GM12878 (cell line): ENCODE measurements around the gene FBXL15. TPM values are rescaled to one million over a fixed set of nuclear protein-coding genes. Genes with fewer than 3 reads are reported as not detected.

Experiments
- ATAC-seq: fragments of 200-7000 bp; cut with Tn5 transposase; 3 replicates; pipeline ENCODE4 v1.9.1; 2020; ENCODE audit warnings: mild to moderate bottlenecking, moderate library complexity
- BruUV-seq: library from RNA; stranded (reverse); fragments of 400-500 nt; replicated peaks from 2 replicates; lab custom pipeline; 2021; lab: Mats Ljungman, UMichigan
- CTCF ChIA-PET: fragments of 300-600 bp; sonication (Branson Sonifier 250); formaldehyde crosslinking; extraction: SDS; loops from one replicate; lab custom pipeline; 2021; ENCODE audit warnings: inconsistent platforms; lab: Yijun Ruan, JAX
- POLR2A ChIA-PET: fragments of 350-600 bp; formaldehyde crosslinking; extraction: SDS; loops from one replicate; lab custom pipeline; 2021; ENCODE audit warnings: inconsistent platforms; lab: Charles Lee
- RAD21 ChIA-PET: fragments of 300-600 bp; sonication (Branson Sonifier 250); formaldehyde crosslinking; loops from one replicate; lab custom pipeline; 2023; ENCODE audit warnings: antibody characterized with exemption; ENCODE audit not compliant: unreplicated experiment; lab: Charles Lee
- SMC1A ChIA-PET: fragments of 300-600 bp; sonication (Branson Sonifier 250); formaldehyde crosslinking; loops from one replicate; lab custom pipeline; 2023; ENCODE audit not compliant: unreplicated experiment, uncharacterized antibody; lab: Charles Lee
- DNase-seq: peaks from one replicate; pipeline ENCODE4 v3.0.0-alpha.2; 2011; ENCODE audit warnings: low read depth, low spot score
- FAIRE-seq: peaks from 3 replicates; lab custom pipeline; 2011; peaks lifted over from hg19 to GRCh38; lab: Jason Lieb, UNC
- H2AFZ ChIP-seq: 2 replicates; pipeline ENCODE4 v1.6.0; 2011; ENCODE audit warnings: low read depth, low read length, control low read depth; ENCODE audit not compliant: control insufficient read depth
- H3K27ac ChIP-seq: 2 replicates; pipeline ENCODE4 v1.5.1; 2011; ENCODE audit warnings: control low read depth; ENCODE audit not compliant: control insufficient read depth, insufficient read depth
- H3K27me3 ChIP-seq, 2 experiments: replicated peaks in 1 of 2; 2 replicates each; pipeline versions ENCODE4 v1.6.0 to v1.6.1; 2011; ENCODE audit warnings: low read length in 1 of 2; ENCODE audit not compliant: control insufficient read depth in 2 of 2, insufficient read depth in 2 of 2
- H3K36me3 ChIP-seq, 2 experiments: 2 replicates each; pipeline ENCODE4 v1.5.1; 2011; ENCODE audit warnings: low read length in 1 of 2; ENCODE audit not compliant: control insufficient read depth in 2 of 2, insufficient read depth in 2 of 2
- H3K4me1 ChIP-seq: 2 replicates; pipeline ENCODE4 v1.6.1; 2011; ENCODE audit warnings: mild to moderate bottlenecking, low read length, moderate library complexity, mixed read lengths; ENCODE audit not compliant: control insufficient read depth, insufficient read depth
- H3K4me2 ChIP-seq: 2 replicates; pipeline ENCODE4 v1.6.0; 2011; ENCODE audit warnings: control low read depth; ENCODE audit not compliant: control insufficient read depth, insufficient read depth
- H3K4me3 ChIP-seq: fragments of 200-600 bp; sonication (generic); 2 replicates; pipeline ENCODE4 v1.5.1; 2016
- H3K79me2 ChIP-seq: 2 replicates; pipeline ENCODE4 v1.6.0; 2011; ENCODE audit warnings: low read length; ENCODE audit not compliant: control insufficient read depth, insufficient read depth
- H3K9ac ChIP-seq: 2 replicates; pipeline ENCODE4 v1.8.0; 2011; ENCODE audit warnings: low read length, control low read depth, mixed read lengths; ENCODE audit not compliant: control insufficient read depth, insufficient read depth
- H3K9me3 ChIP-seq: replicated peaks from 3 replicates; pipeline ENCODE4 v1.5.1; 2011; ENCODE audit warnings: mild to moderate bottlenecking, low read length; ENCODE audit not compliant: control insufficient read depth, insufficient read depth
- H4K20me1 ChIP-seq: 2 replicates; pipeline ENCODE4 v1.6.0; 2011; ENCODE audit not compliant: control insufficient read depth, insufficient read depth
- FOXK2 ChIP-seq: fragments of 450-650 bp; IDR thresholded peaks from 2 replicates; pipeline ENCODE4 v1.6.1; 2017; ENCODE audit warnings: mild to moderate bottlenecking, moderate library complexity
- MLLT1 ChIP-seq: fragments of 450-650 bp; IDR thresholded peaks from 2 replicates; pipeline ENCODE4 v1.6.1; 2016; ENCODE audit warnings: mild to moderate bottlenecking
- NR2F1 ChIP-seq: fragments of 450-650 bp; conservative IDR thresholded peaks from 2 replicates; pipeline ENCODE4 v1.6.1; 2017; ENCODE audit warnings: mild to moderate bottlenecking
- PRDM15 ChIP-seq: fragments of 450-650 bp; formaldehyde crosslinking; IDR thresholded peaks from 2 replicates; pipeline ENCODE4 v1.4.0; 2020; ENCODE audit warnings: mild to moderate bottlenecking, moderate library complexity
- SKIL ChIP-seq: fragments of 450-650 bp; IDR thresholded peaks from 2 replicates; pipeline ENCODE4 v1.6.1; 2017; ENCODE audit warnings: mild to moderate bottlenecking, low read depth, inconsistent platforms; ENCODE audit not compliant: poor library complexity, severe bottlenecking
- SPI1 ChIP-seq: IDR thresholded peaks from 2 replicates; pipeline ENCODE4 v1.6.1; 2011; ENCODE audit warnings: low read depth, mild to moderate bottlenecking, low read length, moderate library complexity, borderline replicate concordance; ENCODE audit not compliant: insufficient read depth
- SRF ChIP-seq, 2 experiments: IDR thresholded peaks; 2 replicates each; pipeline ENCODE4 v1.6.1; 2011; ENCODE audit warnings: low read depth in 2 of 2, low read length in 2 of 2, mild to moderate bottlenecking in 1 of 2, moderate library complexity in 1 of 2
- TAF1 ChIP-seq: IDR thresholded peaks from 2 replicates; pipeline ENCODE4 v1.6.1; 2011; ENCODE audit warnings: mild to moderate bottlenecking, low read depth, low read length, borderline replicate concordance
- USF1 ChIP-seq: IDR thresholded peaks from 2 replicates; pipeline ENCODE4 v1.6.1; 2011; ENCODE audit warnings: borderline replicate concordance, low read depth, mild to moderate bottlenecking, moderate library complexity, mixed read lengths, low read length; ENCODE audit not compliant: insufficient read depth; ENCODE audit errors: extremely low read length
- ZNF217 ChIP-seq: fragments of 450-650 bp; IDR thresholded peaks from 2 replicates; pipeline ENCODE4 v1.6.1; 2017; ENCODE audit warnings: antibody characterized with exemption, mild to moderate bottlenecking
- ZNF687 ChIP-seq: fragments of 450-650 bp; IDR thresholded peaks from 2 replicates; pipeline ENCODE4 v1.6.1; 2017; ENCODE audit warnings: mild to moderate bottlenecking, moderate library complexity
- WGBS: methylation state at CpG from one replicate; pipeline ENCODE4 v1.1.6; 2016; ENCODE audit warnings: low lambda C conversion rate; ENCODE audit not compliant: insufficient replicate concordance, insufficient coverage; ENCODE audit errors: missing lambda C conversion rate; 5-methylcytosine and 5-hydroxymethylcytosine counted together
- in situ Hi-C: fragments of 300-500 bp; cut with MboI; formaldehyde crosslinking; loops from 9 replicates; pipeline ENCODE4 v1.14.3; 2018; ENCODE audit warnings: mixed read lengths
- intact Hi-C: fragments of 100-400 bp; cut with micrococcal nuclease; formaldehyde crosslinking; loops from one replicate; pipeline ENCODE4 v1.14.2; 2022; ENCODE audit not compliant: unreplicated experiment
- polyA plus RNA-seq, 11 experiments: library from polyadenylated mRNA; depleted of rRNA in 4 of 11; unstranded in 6 of 11; stranded (reverse) in 5 of 11; fragments of >200 nt; fragmentation: Nextera tagmentation in 4 of 11; fragmentation: Illumina TruSeq in 1 of 11; extraction: Ambion mirVana in 4 of 11; extraction: Trizol in 1 of 11; gene quantifications; 1 replicate in 1 of 11; 2 replicates in 10 of 11; pipeline versions ENCODE4 v1.2.1 to v1.2.3, GENCODE V29; 2011 to 2016; ENCODE audit warnings: inconsistent platforms in 2 of 11, missing spikeins in 2 of 11, low read depth in 1 of 11
- total RNA-seq, 4 experiments: library from RNA; depleted of rRNA in 3 of 4; stranded (reverse); fragments of >200 nt in 3 of 4; fragmentation: Illumina TruSeq in 1 of 4; extraction: Trizol in 1 of 4; gene quantifications; 2 replicates each; pipeline versions ENCODE4 v1.2.1 to v1.2.3, GENCODE V29; 2013 to 2021

FBXL15 gene
- total and polyA plus RNA-seq, 10 of the 15 experiments (the other 5 are each of a cell fraction or from before 2014, with no cell fraction given) = 0.13 to 21.3 (median 7.9) TPM

GRCh38 chr10:102468683-102469082 lies 48.0 kb downstream of the FBXL15 start:
- in situ Hi-C loops (no loop called here), intact Hi-C loops (no loop called here)
- Histone ChIP-seq H3K79me2 (no peaks in the 10 kb centered on the region), H3K27ac (no peak overlapping the region), H3K4me3 (no peak overlapping the region), H3K4me1 (no peaks in the 10 kb centered on the region), H2AFZ (no peak overlapping the region), H3K36me3 (no peaks in the 10 kb centered on the region), H3K9me3 (no peaks in the 10 kb centered on the region), H3K4me2 (no peak overlapping the region), H4K20me1 (no peaks in the 10 kb centered on the region), H3K9ac (no peak overlapping the region), H3K27me3 (no peaks in the 10 kb centered on the region)
- POLR2A ChIA-PET = interaction anchor here (0.7 kb wide), 1 partner anchor 68 kb away, joined by 5 read pairs; no protein-coding TSS in a partner anchor
- WGBS = 88% methylated on average over 9 of the region's 9 CpGs
- CTCF ChIA-PET = interaction anchor here (0.6 to 3.1 kb wide), 4 partner anchors 10 to 127 kb away, joined by 3 to 12 read pairs (median 3); no protein-coding TSS in a partner anchor
- SMC1A ChIA-PET = no interaction called here
- ATAC-seq (no peak), FAIRE-seq (no peak), DNase-seq (no peak)
- RAD21 ChIA-PET = no interaction called here
- BruUV-seq = no TSS peak
- TF ChIP-seq NR2F1 (no peak), PRDM15 (CRISPR knock-in tag) (no peak), USF1 (no peak), SPI1 (no peak), SKIL (no peak), TAF1 (no peak), MLLT1 (no peak), FOXK2 (no peak), SRF (IDR thresholded peaks at IDR 0.05; ENCODE audit: low read depth in 2 of 2, low read length in 2 of 2) (no peak), ZNF687 (no peak), ZNF217 (no peak)
